Thyroid gland (tissue), 4 donors: ENCODE measurements around the gene UBE2D2. TPM values are rescaled to one million over a fixed set of nuclear protein-coding genes. Genes with fewer than 3 reads are reported as not detected.
A peak's percentile ranks its signal among the peaks of the same experiment; 100 is the strongest.
"Not testable (repeated sequence)": the region's sequence is repeated elsewhere in the genome, so short reads cannot be mapped to it uniquely, and the experiment has no call there.

Source experiments
- DNase-seq, 2 donors: peaks; one replicate each; pipeline ENCODE4 v3.0.0-alpha.2; 2019
- H3K27ac ChIP-seq, 3 donors: fragments of 200-600 bp; sonication (generic); 1 replicate in 2 of 3; 2 replicates in 1 of 3; pipeline ENCODE4 v1.5.1; 2016 to 2019; ENCODE audit warnings: mild to moderate bottlenecking in 1 of 3, moderate library complexity in 1 of 3
- H3K27me3 ChIP-seq: fragments of 200-600 bp; sonication (generic); one replicate; pipeline ENCODE4 v1.5.1; 2019
- H3K36me3 ChIP-seq, 2 donors: fragments of 200-600 bp; sonication (generic); one replicate each; pipeline ENCODE4 v1.5.1; 2016 to 2019
- H3K4me1 ChIP-seq, 2 donors: fragments of 200-600 bp; sonication (generic); one replicate each; pipeline ENCODE4 v1.5.1; 2017 to 2019
- H3K4me3 ChIP-seq, 3 donors: fragments of 200-600 bp; sonication (generic); replicated peaks in 1 of 3; 1 replicate in 2 of 3; 2 replicates in 1 of 3; pipeline ENCODE4 v1.5.1; 2016; ENCODE audit warnings: mild to moderate bottlenecking in 1 of 3
- H3K9me3 ChIP-seq: fragments of 200-600 bp; sonication (generic); one replicate; pipeline ENCODE4 v1.5.1; 2017
- POLR2A ChIP-seq, 2 donors: fragments of 450-650 bp; IDR thresholded peaks; one replicate each; pipeline ENCODE4 v1.6.1; 2017; ENCODE audit warnings: antibody characterized with exemption in 2 of 2, mild to moderate bottlenecking in 2 of 2, moderate library complexity in 1 of 2
- WGBS, 2 donors: methylation state at CpG; one replicate each; pipeline ENCODE4 v1.1.5; 2017; 5-methylcytosine and 5-hydroxymethylcytosine counted together
- intact Hi-C: fragments of 100-400 bp; cut with DNase I; formaldehyde crosslinking; loops from one replicate; pipeline ENCODE4 v1.15.1; 2023
- total RNA-seq, 4 donors: library from RNA; depleted of rRNA; stranded (reverse); fragments of >200 nt; gene quantifications; one replicate each; pipeline ENCODE4 v1.2.3, GENCODE V29; 2016
- TF ChIP-seq, protein P1 (sequence below), 6 experiments: fragments of 200-600 bp in 3 of 6; fragments of 450-650 bp in 3 of 6; sonication (generic) in 3 of 6; IDR thresholded peaks; one replicate each; pipeline ENCODE4 v1.5.1; 2016 to 2019; ENCODE audit warnings: antibody characterized with exemption in 6 of 6, mild to moderate bottlenecking in 2 of 6, inconsistent platforms in 1 of 6, moderate library complexity in 1 of 6

UBE2D2 gene
- total RNA-seq, 4 donors from 2014 or later: 72.4 to 125 (median 99.5) TPM

DNA sequence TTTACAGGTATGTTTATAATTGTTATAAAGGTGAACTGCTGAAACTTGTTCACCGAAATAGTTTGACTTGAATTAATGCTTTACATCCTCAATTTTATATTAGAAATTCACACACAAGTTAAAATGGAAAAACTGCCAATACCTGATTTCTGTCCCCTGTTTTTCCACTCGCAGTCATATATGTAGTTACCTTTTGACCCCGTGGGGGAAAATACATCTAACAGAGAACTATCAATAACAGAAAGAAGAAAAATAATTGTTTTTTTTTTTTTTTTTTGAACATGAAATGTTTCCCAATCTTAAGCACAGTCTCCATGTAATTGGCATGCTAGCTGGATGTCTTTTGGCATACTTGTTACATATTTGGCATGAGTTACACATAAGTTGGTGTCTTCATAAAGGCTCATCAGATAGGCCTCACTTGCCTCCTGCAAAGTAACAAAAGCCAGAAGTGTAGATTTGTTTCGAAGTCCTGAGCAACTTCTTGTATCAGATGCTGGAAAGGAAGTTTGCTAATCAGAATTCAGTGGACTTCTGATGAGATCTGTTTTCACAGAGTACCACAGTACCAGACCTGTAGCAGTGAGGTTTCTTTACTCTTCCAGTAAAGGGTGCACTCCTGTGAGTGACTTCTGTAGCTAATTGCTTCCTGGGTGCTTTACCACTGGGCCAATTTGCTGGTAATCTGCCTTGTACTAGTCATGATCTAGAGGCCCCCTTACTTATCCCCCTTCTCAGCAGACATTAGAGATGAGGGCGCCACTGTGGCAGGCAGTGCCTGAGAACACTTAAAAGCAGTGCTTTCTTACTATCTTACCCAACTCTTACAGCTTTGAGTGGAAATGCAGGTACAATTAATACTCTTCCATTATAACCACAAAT lies 50.8 kb downstream of the UBE2D2 start:
- 92 to 96% methylated on average over 5 of the region's 5 CpGs for WGBS, 2 donors
- H3K4me1 ChIP-seq: peaks cover 5 to 24% of the 10 kb centered on the region in 2 donors

DNA sequence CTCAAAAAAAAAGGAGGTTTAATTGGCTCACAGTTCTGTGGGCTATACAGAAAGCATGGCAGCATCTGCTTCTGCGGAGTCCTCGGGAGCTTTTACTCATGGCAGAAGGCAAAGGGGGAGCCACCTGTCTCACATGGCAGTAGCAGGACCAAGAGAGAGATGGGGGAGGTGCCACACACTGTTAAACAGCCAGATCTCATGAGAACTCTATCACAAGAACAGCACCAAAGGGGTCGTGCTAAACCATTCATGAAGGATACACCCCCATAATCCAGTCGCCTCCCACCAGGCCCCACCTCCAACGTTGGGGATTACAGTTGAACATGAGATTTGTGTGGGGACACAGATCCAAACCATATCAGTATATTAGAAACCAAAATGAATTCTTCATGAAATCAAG lies 58.7 kb downstream of the UBE2D2 start:
- Histone ChIP-seq H3K36me3 (peaks cover 24 to 26% of the 10 kb centered on the region in 2 donors), H3K27me3 (no peaks in the 10 kb centered on the region), H3K27ac (no peak overlapping the region), H3K9me3 (no peaks in the 10 kb centered on the region), H3K4me1 (peaks cover 0 to 5% of the 10 kb centered on the region in 2 donors), H3K4me3 (no peak overlapping the region)
- DNase-seq: no peak
- intact Hi-C loops: no loop called here
- WGBS, 2 donors: 91 to 94% methylated on average over 5 of the region's 5 CpGs
- TF ChIP-seq, protein P1, sequence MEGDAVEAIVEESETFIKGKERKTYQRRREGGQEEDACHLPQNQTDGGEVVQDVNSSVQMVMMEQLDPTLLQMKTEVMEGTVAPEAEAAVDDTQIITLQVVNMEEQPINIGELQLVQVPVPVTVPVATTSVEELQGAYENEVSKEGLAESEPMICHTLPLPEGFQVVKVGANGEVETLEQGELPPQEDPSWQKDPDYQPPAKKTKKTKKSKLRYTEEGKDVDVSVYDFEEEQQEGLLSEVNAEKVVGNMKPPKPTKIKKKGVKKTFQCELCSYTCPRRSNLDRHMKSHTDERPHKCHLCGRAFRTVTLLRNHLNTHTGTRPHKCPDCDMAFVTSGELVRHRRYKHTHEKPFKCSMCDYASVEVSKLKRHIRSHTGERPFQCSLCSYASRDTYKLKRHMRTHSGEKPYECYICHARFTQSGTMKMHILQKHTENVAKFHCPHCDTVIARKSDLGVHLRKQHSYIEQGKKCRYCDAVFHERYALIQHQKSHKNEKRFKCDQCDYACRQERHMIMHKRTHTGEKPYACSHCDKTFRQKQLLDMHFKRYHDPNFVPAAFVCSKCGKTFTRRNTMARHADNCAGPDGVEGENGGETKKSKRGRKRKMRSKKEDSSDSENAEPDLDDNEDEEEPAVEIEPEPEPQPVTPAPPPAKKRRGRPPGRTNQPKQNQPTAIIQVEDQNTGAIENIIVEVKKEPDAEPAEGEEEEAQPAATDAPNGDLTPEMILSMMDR (IDR thresholded peaks at IDR 0.05): no peak
- no peak for TF ChIP-seq POLR2A (IDR thresholded peaks at IDR 0.05)

More for the DNA sequence above, 50.8 kb downstream of the UBE2D2 start:
- TF ChIP-seq, protein P1 (IDR thresholded peaks at IDR 0.05): no peak
- TF ChIP-seq POLR2A (IDR thresholded peaks at IDR 0.05): no peak
- intact Hi-C loops: no loop called here
- no peak overlapping the region for H3K4me3 ChIP-seq
- peaks cover 13% of the 10 kb centered on the region in 2 donors for H3K36me3 ChIP-seq
- DNase-seq: no peak
- no peaks in the 10 kb centered on the region for H3K9me3 ChIP-seq
- H3K27me3 ChIP-seq: no peaks in the 10 kb centered on the region
- no peak overlapping the region for H3K27ac ChIP-seq

DNA sequence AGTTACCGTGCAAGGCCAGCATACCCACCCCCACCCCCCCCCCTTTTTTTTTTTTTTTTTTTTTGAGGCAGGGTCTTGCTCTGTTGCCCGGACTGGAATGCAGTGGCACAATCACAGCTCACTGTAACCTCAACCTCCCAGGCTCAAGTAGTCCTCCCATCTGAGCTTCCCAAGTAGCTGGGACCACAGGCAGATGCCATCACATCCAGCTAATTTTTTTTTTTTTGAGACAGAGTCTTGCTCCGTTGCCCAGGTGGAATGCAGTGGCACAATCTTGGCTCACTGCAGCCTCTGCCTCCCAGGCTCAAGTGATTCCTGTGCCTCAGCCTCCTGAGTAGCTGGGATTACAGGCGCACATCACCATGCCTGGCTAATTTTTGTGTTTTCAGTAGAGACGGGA lies 64.3 kb downstream of the UBE2D2 start:
- H3K9me3 ChIP-seq, H3K4me3 ChIP-seq, intact Hi-C loops, H3K4me1 ChIP-seq, H3K27ac ChIP-seq, H3K27me3 ChIP-seq: not testable (repeated sequence)
- 84 to 95% methylated on average over 5 of the region's 5 CpGs for WGBS, 2 donors
- peak in 1 of 2 donors; percentile 40 for DNase-seq
- peaks cover 20 to 40% of the 10 kb centered on the region in 2 donors for H3K36me3 ChIP-seq

DNA sequence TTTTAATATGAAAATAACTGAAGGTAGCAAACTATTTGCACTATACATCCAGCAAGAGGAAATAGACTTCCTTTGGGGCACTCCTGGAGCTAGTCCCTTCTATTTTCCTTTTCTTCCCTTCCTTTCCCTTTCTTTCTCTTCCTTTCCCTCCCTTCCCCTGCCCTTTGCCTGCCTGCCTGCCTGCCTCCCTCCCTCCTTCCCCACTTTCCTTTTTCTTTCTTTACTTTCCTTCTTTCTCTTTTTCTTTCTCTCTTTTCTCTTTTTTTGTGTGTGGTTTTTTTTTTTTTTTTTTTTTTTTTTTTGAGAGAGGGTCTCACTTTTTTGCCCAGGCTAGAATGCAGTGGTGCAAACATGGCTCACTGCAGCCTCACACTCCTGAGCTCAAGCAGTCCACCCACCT lies 69.7 kb downstream of the UBE2D2 start:
- Histone ChIP-seq H3K27me3 (no peaks in the 10 kb centered on the region), H3K4me1 (peaks cover under 1 to 12% of the 10 kb centered on the region in 2 donors), H3K9me3 (no peaks in the 10 kb centered on the region), H3K36me3 (peaks cover 8 to 21% of the 10 kb centered on the region in 2 donors), H3K4me3 (no peak overlapping the region), H3K27ac (no peak overlapping the region)
- no peak for DNase-seq
- no peak for TF ChIP-seq POLR2A (IDR thresholded peaks at IDR 0.05)
- TF ChIP-seq, protein P1 (IDR thresholded peaks at IDR 0.05): no peak
- intact Hi-C loops: no loop called here

DNA sequence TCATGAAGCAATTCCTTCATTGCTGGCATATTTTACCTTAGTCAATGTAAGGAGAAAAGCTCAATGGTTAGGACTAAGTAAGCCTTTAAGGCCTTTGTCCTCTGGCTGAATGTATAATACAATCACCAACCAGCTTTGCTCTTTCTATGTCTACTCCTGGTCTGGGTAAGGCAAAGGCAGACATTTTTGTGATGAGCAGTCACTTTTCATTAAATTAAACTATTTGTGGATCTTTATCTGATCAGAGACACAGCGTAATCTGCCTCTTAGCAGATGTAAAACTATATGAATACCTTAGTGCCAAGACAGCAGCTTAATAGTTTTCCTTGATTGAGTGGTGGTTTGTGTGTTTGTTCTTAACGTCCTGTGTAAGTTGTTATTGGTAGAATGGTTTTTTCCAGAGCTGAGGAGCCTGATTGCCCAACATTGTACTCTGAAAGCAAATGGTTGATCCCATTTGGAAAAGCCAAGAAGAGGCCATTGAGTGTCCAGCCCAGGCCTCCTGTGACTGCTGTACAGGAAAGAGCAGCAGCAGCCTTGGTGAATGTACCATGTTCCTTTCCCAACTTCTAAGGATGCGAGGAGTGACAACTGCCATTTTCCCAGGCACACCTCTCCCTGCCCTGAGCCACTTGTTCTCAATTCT lies 70.5 kb downstream of the UBE2D2 start:
- peaks cover 5 to 13% of the 10 kb centered on the region in 2 donors for H3K36me3 ChIP-seq
- peaks cover 9 to 20% of the 10 kb centered on the region in 2 donors for H3K4me1 ChIP-seq
- WGBS, 2 donors: 72 to 77% methylated on average over 3 of the region's 3 CpGs
- no peak overlapping the region for H3K4me3 ChIP-seq
- TF ChIP-seq, protein P1 (IDR thresholded peaks at IDR 0.05): no peak
- TF ChIP-seq POLR2A (IDR thresholded peaks at IDR 0.05): no peak
- intact Hi-C loops: no loop called here
- no peak for DNase-seq
- H3K27me3 ChIP-seq: no peaks in the 10 kb centered on the region
- H3K27ac ChIP-seq: no peak overlapping the region
- no peaks in the 10 kb centered on the region for H3K9me3 ChIP-seq
